ENCODE measurements around the gene ATG2A. TPM values are rescaled to one million over a fixed set of nuclear protein-coding genes. Genes with fewer than 3 reads are reported as not detected.
"Not testable (repeated sequence)": the region's sequence is repeated elsewhere in the genome, so short reads cannot be mapped to it uniquely, and the experiment has no call there.

Gene ATG2A
- total RNA-seq, 1 donor from 2014 or later = 25.8 TPM

GRCh38 chr11:64849598-64850356, 67.2 kb downstream of the ATG2A start:
- H3K4me3 ChIP-seq (ENCODE audit: low read depth, low read length) = no peak overlapping the region
- DNase-seq (ENCODE audit: low read depth) = no peak
- TF ChIP-seq CTCF (conservative IDR thresholded peaks at IDR 0.05; ENCODE audit: low read depth, low read length) = no peak

- DNase-seq (ENCODE audit: low read depth) = no peak
Observed at GRCh38 chr11:64848826-64849597, 68.0 kb downstream of the ATG2A start.

GRCh38 chr11:64848214-64848825, 68.7 kb downstream of the ATG2A start:
- no peak for DNase-seq (ENCODE audit: low read depth)
- H3K4me3 ChIP-seq (ENCODE audit: low read depth, low read length) = no peak overlapping the region
- TF ChIP-seq CTCF (conservative IDR thresholded peaks at IDR 0.05; ENCODE audit: low read depth, low read length) = no peak

More at GRCh38 chr11:64848826-64849597, 68.0 kb downstream of the ATG2A start:
- TF ChIP-seq CTCF (conservative IDR thresholded peaks at IDR 0.05; ENCODE audit: low read depth, low read length) = no peak
- no peak overlapping the region for H3K4me3 ChIP-seq (ENCODE audit: low read depth, low read length)

GRCh38 chr11:64846998-64847666, 69.9 kb downstream of the ATG2A start:
- DNase-seq (ENCODE audit: low read depth) = no peak
- H3K4me3 ChIP-seq (ENCODE audit: low read depth, low read length) = no peak overlapping the region
- TF ChIP-seq CTCF (conservative IDR thresholded peaks at IDR 0.05; ENCODE audit: low read depth, low read length) = peak; percentile 92

- H3K4me3 ChIP-seq (ENCODE audit: low read depth, low read length); DNase-seq (ENCODE audit: low read depth): not testable (repeated sequence)
Observed at GRCh38 chr11:64845776-64846129, 71.3 kb downstream of the ATG2A start.

- peak overlapping the region; percentile 54 for H3K4me3 ChIP-seq (ENCODE audit: low read depth, low read length)
- DNase-seq (ENCODE audit: low read depth) = no peak
Observed at GRCh38 chr11:64845129-64845775, 71.8 kb downstream of the ATG2A start.

More at GRCh38 chr11:64845129-64845775, 71.8 kb downstream of the ATG2A start:
- TF ChIP-seq CTCF (conservative IDR thresholded peaks at IDR 0.05; ENCODE audit: low read depth, low read length) = no peak

Other genes starting within 250 kb of the ATG2A start
- 0.29 TPM in 1 of 2 replicates, not detected in the other for gene NRXN2, start 194.0 kb downstream of the ATG2A start, total RNA-seq
- not detected in 2 replicates for gene RASGRP2, start 173.1 kb downstream of the ATG2A start, total RNA-seq
- gene PYGM, start 157.2 kb downstream of the ATG2A start, total RNA-seq = not detected in 2 replicates
- gene SF1, start 138.7 kb downstream of the ATG2A start, total RNA-seq = 111 and 136 TPM in 2 replicates
- gene MAP4K2, start 114.0 kb downstream of the ATG2A start, total RNA-seq = 25.2 and 52.4 TPM in 2 replicates
- gene MEN1, start 106.7 kb downstream of the ATG2A start, total RNA-seq = 23.5 and 26.4 TPM in 2 replicates
- 4.6 and 8.9 TPM in 2 replicates for gene CDC42BPG, start 72.6 kb downstream of the ATG2A start, total RNA-seq
- gene EHD1, start 38.6 kb downstream of the ATG2A start, total RNA-seq = 82.7 and 93.4 TPM in 2 replicates
- 16.8 and 32.9 TPM in 2 replicates for gene PPP2R5B, start 7.5 kb upstream of the ATG2A start, total RNA-seq
- gene GPHA2, start 18.7 kb upstream of the ATG2A start, total RNA-seq = not detected in 2 replicates
- not detected in 2 replicates for gene MAJIN, start 54.9 kb upstream of the ATG2A start, total RNA-seq
- gene BATF2, start 79.8 kb upstream of the ATG2A start, total RNA-seq = 0.35 and 1.1 TPM in 2 replicates
- gene ARL2, start 97.0 kb upstream of the ATG2A start, total RNA-seq = 151 and 169 TPM in 2 replicates
- gene SNX15, start 110.2 kb upstream of the ATG2A start, total RNA-seq = 16.5 and 18.5 TPM in 2 replicates
- 49.0 and 50.6 TPM in 2 replicates for gene SAC3D1, start 124.0 kb upstream of the ATG2A start, total RNA-seq
- 14.7 and 27.9 TPM in 2 replicates for gene NAALADL1, start 141.3 kb upstream of the ATG2A start, total RNA-seq
- gene CDCA5, start 166.8 kb upstream of the ATG2A start, total RNA-seq = 32.0 and 45.4 TPM in 2 replicates
- gene ZFPL1, start 167.0 kb upstream of the ATG2A start, total RNA-seq = 59.0 and 61.1 TPM in 2 replicates
- 227 and 342 TPM in 2 replicates for gene VPS51, start 179.0 kb upstream of the ATG2A start, total RNA-seq
- 32.9 and 52.5 TPM in 2 replicates for gene TM7SF2, start 194.7 kb upstream of the ATG2A start, total RNA-seq
- gene ZNHIT2, start 200.5 kb upstream of the ATG2A start, total RNA-seq = 31.9 and 37.1 TPM in 2 replicates
- gene FAU, start 204.9 kb upstream of the ATG2A start, total RNA-seq = 535 and 1,041 TPM in 2 replicates
- gene MRPL49, start 205.1 kb upstream of the ATG2A start, total RNA-seq = 77.5 and 126 TPM in 2 replicates
- gene SYVN1, start 217.3 kb upstream of the ATG2A start, total RNA-seq = 10.8 and 14.8 TPM in 2 replicates

All from epithelial cell of proximal tubule (primary cell).